Lung (tissue), 12 donors: Measurements from ENCODE around the gene PFKM. TPM values are rescaled to one million over a fixed set of nuclear protein-coding genes. Genes with fewer than 3 reads are reported as not detected.

ENCODE experiments used
- ATAC-seq: fragments of 200-7000 bp; cut with Tn5 transposase; one replicate; pipeline ENCODE4 v1.9.1; 2020; ENCODE audit warnings: moderate number of reproducible peaks; ENCODE audit not compliant: insufficient read depth, low FRiP score
- DNase-seq, 3 donors: peaks; one replicate each; pipeline ENCODE4 v3.0.0-alpha.2; 2013 to 2017
- H3K27ac ChIP-seq, 2 donors: one replicate each; pipeline ENCODE4 v1.5.1; 2013; ENCODE audit warnings: mild to moderate bottlenecking in 2 of 2, moderate library complexity in 2 of 2, control low read depth in 1 of 2, inconsistent platforms in 1 of 2, low read depth in 1 of 2, low read length in 1 of 2
- H3K27me3 ChIP-seq, 3 donors: one replicate each; pipeline ENCODE4 v1.5.1; 2013; ENCODE audit warnings: low read length in 2 of 3; ENCODE audit not compliant: control insufficient read depth in 3 of 3, insufficient read depth in 3 of 3
- H3K36me3 ChIP-seq, 4 donors: one replicate each; pipeline ENCODE4 v1.5.1; 2013; ENCODE audit warnings: low read length in 4 of 4, mild to moderate bottlenecking in 1 of 4, moderate library complexity in 1 of 4; ENCODE audit not compliant: control insufficient read depth in 4 of 4, insufficient read depth in 4 of 4
- H3K4me1 ChIP-seq, 5 donors: one replicate each; pipeline ENCODE4 v1.5.1; 2013; ENCODE audit warnings: low read length in 5 of 5, mild to moderate bottlenecking in 2 of 5, moderate library complexity in 1 of 5; ENCODE audit not compliant: control insufficient read depth in 5 of 5, insufficient read depth in 5 of 5
- H3K4me3 ChIP-seq: one replicate; pipeline ENCODE4 v1.5.1; 2013; ENCODE audit warnings: mild to moderate bottlenecking, control low read depth, moderate library complexity
- H3K9ac ChIP-seq, 2 donors: one replicate each; pipeline ENCODE4 v1.5.1; 2013; ENCODE audit warnings: low read length in 2 of 2, control low read depth in 1 of 2; ENCODE audit not compliant: insufficient read depth in 1 of 2
- H3K9me3 ChIP-seq, 4 donors: one replicate each; pipeline ENCODE4 v1.5.1; 2013; ENCODE audit warnings: low read length in 3 of 4, mild to moderate bottlenecking in 1 of 4, moderate library complexity in 1 of 4; ENCODE audit not compliant: control insufficient read depth in 4 of 4, insufficient read depth in 3 of 4
- WGBS, 2 donors: extraction: QIAGEN DNeasy Blood & Tissue Kit; methylation state at CpG; one replicate each; pipeline ENCODE4 v1.1.7; 2013; 5-methylcytosine and 5-hydroxymethylcytosine counted together
- polyA plus RNA-seq, 2 donors: library from polyadenylated mRNA; stranded (reverse); fragments of 200-250 nt; gene quantifications; one replicate each; pipeline ENCODE4 v1.2.1, GENCODE V29; 2013
- total RNA-seq, 2 donors: library from RNA; depleted of rRNA in 1 of 2; stranded (reverse); fragments of >200 nt in 1 of 2; gene quantifications; one replicate each; pipeline ENCODE4 v1.2.1, GENCODE V29; 2014 to 2021
- TF ChIP-seq, protein P1 (sequence below): IDR thresholded peaks from 2 replicates; pipeline ENCODE4 v1.5.1; 2012; ENCODE audit warnings: mild to moderate bottlenecking; ENCODE audit errors: control extremely low read depth, extremely low read depth
- donor health status: control.
- donor health status: control.
- donor health status: Bipolar disorder and iron deficiency.
- donor health status: healthy.
- donor health status: DM: yes; HTN: yes; CAD: no.

PFKM gene
- total and polyA plus RNA-seq, 4 donors, result 14.0 to 48.9 (median 30.4) TPM

DNA sequence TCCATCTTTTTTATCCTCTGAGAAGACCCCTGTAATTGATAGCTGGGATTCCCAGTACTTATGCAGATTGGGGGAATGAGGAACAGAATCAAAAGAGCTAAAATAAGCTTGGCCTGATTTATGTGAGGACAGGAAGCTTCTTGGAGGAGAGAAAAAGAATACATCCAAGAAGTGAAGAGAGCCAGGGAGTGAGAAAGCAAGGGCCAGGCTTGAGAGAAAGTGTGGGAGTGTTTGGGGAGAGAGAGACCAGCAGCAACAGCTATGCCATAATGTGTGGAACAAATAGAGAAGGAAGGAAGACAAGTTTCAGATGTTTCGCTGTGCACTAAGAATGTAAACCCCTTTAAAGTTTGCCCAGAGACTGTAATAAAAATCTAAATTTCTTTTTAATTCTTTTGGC, 60.3 kb downstream of the PFKM start:
- TF ChIP-seq, protein P1, sequence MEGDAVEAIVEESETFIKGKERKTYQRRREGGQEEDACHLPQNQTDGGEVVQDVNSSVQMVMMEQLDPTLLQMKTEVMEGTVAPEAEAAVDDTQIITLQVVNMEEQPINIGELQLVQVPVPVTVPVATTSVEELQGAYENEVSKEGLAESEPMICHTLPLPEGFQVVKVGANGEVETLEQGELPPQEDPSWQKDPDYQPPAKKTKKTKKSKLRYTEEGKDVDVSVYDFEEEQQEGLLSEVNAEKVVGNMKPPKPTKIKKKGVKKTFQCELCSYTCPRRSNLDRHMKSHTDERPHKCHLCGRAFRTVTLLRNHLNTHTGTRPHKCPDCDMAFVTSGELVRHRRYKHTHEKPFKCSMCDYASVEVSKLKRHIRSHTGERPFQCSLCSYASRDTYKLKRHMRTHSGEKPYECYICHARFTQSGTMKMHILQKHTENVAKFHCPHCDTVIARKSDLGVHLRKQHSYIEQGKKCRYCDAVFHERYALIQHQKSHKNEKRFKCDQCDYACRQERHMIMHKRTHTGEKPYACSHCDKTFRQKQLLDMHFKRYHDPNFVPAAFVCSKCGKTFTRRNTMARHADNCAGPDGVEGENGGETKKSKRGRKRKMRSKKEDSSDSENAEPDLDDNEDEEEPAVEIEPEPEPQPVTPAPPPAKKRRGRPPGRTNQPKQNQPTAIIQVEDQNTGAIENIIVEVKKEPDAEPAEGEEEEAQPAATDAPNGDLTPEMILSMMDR, result no peak
- Histone ChIP-seq H3K27me3 (peaks cover 0 to 44% (median 34%) of the 10 kb centered on the region in 3 donors), H3K36me3 (no peaks in the 10 kb centered on the region), H3K4me1 (peaks cover 0 to 19% (median 5%) of the 10 kb centered on the region in 5 donors), H3K9ac (no peak overlapping the region), H3K9me3 (no peaks in the 10 kb centered on the region), H3K4me3 (no peak overlapping the region), H3K27ac (no peak overlapping the region)
- WGBS, 2 donors, result 97 to 98% methylated on average over 1 of the region's 1 CpG
- no peak for DNase-seq
- ATAC-seq, result no peak

DNA sequence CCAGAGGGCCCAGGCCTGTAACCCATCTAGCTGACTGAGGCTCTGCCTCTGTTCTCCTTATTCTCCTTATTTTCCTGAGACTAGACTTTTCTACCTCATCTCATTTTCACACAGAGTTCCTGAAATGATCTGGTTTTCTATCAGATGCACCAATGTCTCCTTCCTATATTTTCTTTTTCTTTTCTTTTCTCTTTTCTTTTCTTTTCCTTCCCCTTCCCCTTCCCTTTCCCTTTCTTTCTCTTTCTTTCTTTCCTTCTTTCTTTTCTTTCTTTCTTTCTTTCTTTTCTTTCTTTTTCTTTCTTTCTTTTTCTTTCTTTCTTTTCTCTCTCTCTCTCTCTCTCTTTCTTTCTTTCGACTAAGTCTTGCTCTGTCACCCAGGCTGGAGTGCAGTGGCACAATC, 61.3 kb downstream of the PFKM start:
- H3K27ac ChIP-seq, result no peak overlapping the region
- H3K4me3 ChIP-seq, result no peak overlapping the region
- H3K9me3 ChIP-seq, result no peaks in the 10 kb centered on the region
- 83 to 94% methylated on average over 1 of the region's 1 CpG for WGBS, 2 donors
- DNase-seq (no peak), ATAC-seq (no peak)
- TF ChIP-seq, protein P1, result no peak
- peaks cover 0 to 52% (median 43%) of the 10 kb centered on the region in 3 donors for H3K27me3 ChIP-seq
- H3K36me3 ChIP-seq, result no peaks in the 10 kb centered on the region
- H3K4me1 ChIP-seq, result peaks cover 0 to 17% (median 5%) of the 10 kb centered on the region in 5 donors
- no peak overlapping the region for H3K9ac ChIP-seq

DNA sequence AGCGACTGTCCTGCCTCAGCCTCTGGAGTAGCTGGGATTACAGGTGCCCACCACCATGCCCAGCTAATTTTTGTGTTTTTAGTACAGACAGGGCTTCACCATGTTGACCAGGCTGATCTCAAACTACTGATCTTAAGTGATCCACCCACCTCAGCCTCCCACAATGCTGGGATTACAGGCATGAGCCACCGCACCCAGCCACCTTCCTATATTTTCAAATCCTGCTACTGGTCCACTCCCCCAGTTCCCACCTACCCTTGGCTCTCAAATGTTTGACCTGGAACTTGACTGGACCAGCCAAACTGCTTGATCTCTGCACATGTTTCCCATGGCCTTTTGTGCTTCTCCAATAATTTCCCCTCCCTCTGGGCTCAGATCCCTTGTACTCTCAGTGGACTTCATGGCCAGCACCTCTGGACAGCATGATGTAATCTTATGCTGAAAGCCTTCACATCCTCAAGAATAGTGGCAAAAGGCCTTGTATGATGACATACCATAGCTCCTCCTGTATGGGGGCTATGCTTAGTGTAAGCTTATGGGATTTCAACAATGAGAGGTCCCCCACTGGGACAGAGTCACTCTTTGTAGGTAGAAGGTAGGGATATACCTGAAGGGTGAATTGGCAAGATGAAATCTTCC, 61.8 kb downstream of the PFKM start:
- WGBS, 2 donors, result 94 to 100% methylated on average over 2 of the region's 2 CpGs
- DNase-seq (no peak), ATAC-seq (no peak)
- Histone ChIP-seq H3K9me3 (no peaks in the 10 kb centered on the region), H3K9ac (no peak overlapping the region), H3K27ac (no peak overlapping the region), H3K4me3 (no peak overlapping the region), H3K36me3 (no peaks in the 10 kb centered on the region), H3K27me3 (peaks cover 0 to 58% (median 49%) of the 10 kb centered on the region in 3 donors), H3K4me1 (peaks cover 0 to 11% (median 5%) of the 10 kb centered on the region in 5 donors)
- TF ChIP-seq, protein P1, result no peak
